OCI-LY7 (cell line): ENCODE measurements around the gene GPC3.

Source experiments
- CTCF ChIP-seq: fragments of 200-600 bp; sonication (generic); conservative IDR thresholded peaks from 2 replicates; pipeline ENCODE4 v1.5.1; 2014; ENCODE audit warnings: mild to moderate bottlenecking, antibody characterized with exemption, low read length, moderate library complexity, mixed read lengths
- EZH2phosphoT487 ChIP-seq: fragments of 200-600 bp; sonication (generic); IDR thresholded peaks from 2 replicates; pipeline ENCODE4 v1.6.1; 2018; ENCODE audit warnings: low read depth, borderline replicate concordance, mild to moderate bottlenecking, mixed run types, antibody characterized with exemption, low read length, moderate library complexity, mixed read lengths

GRCh38 chrX:133921764-133922389 lies 63.5 kb downstream of the GPC3 start:
- TF ChIP-seq CTCF (peak; percentile 65), EZH2phosphoT487 (no peak)
